Choroid plexus epithelial cell (primary cell): ENCODE data around the gene RYR2.

Experiments used
- DNase-seq: peaks from one replicate; pipeline ENCODE4 v3.0.0-alpha.2; 2010; ENCODE audit warnings: low read depth
- H3K4me3 ChIP-seq: 2 replicates; pipeline ENCODE4 v1.5.1; 2011; ENCODE audit warnings: low read depth, mild to moderate bottlenecking, control low read depth, low read length, moderate library complexity
- TF ChIP-seq, protein P1 (sequence below): conservative IDR thresholded peaks from 2 replicates; pipeline ENCODE4 v1.5.1; 2011; ENCODE audit warnings: low read depth, mild to moderate bottlenecking, control low read depth, inconsistent platforms, low read length, moderate library complexity

RYR2 gene

DNA sequence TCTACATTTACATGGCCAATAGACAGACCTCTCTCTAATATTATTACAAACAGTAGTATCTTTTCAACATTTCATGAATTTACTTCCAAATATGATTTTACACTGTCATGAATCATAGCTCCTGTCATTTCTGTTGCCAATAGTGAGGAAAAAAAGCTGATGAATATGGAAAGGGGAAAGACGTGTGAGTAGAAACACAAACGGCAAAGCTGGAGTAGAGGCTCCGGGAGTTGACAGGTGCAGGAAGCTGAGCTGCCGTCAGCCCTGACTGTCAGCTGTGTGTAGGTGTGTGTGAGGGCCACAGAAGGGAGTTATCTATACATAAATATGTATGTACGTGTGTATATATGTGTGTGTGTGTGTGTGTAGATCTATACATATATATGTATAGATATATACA is 431.9 kb downstream of the RYR2 start:
- no peak for DNase-seq
- no peak overlapping the region for H3K4me3 ChIP-seq
- TF ChIP-seq, protein P1, sequence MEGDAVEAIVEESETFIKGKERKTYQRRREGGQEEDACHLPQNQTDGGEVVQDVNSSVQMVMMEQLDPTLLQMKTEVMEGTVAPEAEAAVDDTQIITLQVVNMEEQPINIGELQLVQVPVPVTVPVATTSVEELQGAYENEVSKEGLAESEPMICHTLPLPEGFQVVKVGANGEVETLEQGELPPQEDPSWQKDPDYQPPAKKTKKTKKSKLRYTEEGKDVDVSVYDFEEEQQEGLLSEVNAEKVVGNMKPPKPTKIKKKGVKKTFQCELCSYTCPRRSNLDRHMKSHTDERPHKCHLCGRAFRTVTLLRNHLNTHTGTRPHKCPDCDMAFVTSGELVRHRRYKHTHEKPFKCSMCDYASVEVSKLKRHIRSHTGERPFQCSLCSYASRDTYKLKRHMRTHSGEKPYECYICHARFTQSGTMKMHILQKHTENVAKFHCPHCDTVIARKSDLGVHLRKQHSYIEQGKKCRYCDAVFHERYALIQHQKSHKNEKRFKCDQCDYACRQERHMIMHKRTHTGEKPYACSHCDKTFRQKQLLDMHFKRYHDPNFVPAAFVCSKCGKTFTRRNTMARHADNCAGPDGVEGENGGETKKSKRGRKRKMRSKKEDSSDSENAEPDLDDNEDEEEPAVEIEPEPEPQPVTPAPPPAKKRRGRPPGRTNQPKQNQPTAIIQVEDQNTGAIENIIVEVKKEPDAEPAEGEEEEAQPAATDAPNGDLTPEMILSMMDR = no peak

DNA sequence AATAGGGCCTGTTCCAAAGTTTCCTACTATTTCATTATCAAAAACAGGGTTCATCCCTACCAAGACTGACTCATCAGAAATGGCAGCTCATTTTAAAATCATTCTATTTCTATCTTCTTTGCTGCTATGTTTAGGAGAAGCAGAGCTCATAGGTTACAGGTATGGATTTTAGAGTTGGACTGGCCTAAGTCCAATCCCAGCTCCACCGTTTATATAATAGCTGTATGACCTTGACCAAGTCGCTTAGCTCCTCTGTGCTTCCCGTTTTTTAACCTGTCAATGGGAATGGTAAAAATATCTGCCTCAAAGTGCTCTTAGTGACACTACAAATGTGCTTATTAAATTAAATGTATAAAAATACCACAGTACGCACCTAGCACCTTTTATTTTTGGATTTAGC is 436.1 kb downstream of the RYR2 start:
- no peak for DNase-seq
- TF ChIP-seq, protein P1 = no peak
- no peak overlapping the region for H3K4me3 ChIP-seq

DNA sequence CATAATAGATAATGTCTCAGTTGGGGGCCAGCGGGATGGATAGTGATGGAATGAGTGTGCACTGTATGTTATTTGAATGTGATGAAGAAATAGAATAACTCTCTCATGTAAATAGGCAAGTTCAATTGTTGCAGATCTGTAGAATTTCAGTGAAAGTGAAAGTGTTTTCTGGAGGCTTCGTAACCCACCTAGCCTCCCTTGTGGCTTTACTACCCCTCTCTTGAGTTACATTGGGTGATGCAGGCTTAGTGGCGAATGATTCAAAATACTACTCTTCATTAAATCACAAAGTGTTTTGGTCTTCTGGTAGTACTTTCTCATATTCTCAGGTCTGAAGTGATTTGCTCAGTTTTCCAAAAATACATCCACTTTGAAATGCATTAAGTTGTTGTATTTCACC is 436.9 kb downstream of the RYR2 start:
- TF ChIP-seq, protein P1 = no peak
- DNase-seq = no peak

DNA sequence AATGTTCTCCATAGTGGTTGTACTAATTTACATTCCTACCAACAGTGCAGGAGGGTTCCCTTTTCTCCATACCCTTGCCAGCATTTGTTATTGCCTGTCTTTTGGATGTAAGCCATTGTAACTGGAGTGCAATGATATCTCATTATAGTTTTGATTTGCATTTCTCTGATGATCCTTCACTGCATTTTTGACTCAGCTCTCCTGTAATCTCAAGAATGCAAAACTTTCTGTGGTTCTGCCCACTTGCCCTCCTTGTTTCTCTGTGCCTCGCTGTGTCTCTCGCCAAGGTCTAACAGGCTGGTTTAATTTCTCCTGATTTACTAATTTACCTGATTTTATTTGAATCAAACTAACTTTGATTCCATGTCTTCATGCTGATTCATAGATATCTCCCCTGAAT is 440.8 kb downstream of the RYR2 start:
- DNase-seq = no peak
- TF ChIP-seq, protein P1 = no peak
- H3K4me3 ChIP-seq = no peak overlapping the region

More for the DNA sequence above, 436.9 kb downstream of the RYR2 start:
- H3K4me3 ChIP-seq = no peak overlapping the region

DNA sequence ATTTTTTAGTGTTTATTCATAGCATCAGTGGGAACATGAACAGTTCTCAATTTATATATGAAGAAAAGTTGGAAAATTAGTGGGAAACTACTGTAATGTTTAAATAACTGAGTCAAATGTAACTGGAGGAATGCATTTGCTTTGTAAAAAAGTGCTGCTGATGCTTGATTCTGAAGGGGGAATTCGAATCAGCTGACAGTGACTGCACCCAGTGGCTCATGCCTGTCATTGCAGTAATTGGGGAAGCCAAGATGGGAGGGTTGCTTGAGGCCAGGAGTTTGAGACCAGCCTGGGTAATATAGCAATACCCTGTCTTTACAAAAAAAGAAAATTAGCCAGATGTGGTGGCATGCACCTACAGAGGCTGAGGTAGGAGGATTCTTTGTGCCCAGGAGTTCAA is 450.4 kb downstream of the RYR2 start:
- H3K4me3 ChIP-seq = no peak overlapping the region
- no peak for DNase-seq
- TF ChIP-seq, protein P1 = no peak

DNA sequence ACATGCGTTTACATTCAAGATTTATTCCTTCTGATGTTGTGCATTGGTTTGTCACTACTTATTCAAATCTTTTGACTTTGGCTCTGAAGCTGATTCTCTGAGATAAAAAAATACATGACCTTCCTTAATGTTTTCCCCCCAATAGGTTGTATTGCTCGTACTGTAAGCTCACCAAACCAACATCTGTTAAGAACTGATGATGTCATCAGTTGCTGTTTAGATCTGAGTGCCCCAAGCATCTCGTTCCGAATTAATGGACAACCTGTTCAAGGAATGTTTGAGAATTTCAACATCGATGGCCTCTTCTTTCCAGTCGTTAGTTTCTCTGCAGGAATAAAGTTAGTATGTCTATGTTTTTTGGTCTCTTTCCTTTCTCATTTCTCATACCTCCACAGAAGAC is 458.6 kb downstream of the RYR2 start:
- no peak for DNase-seq
- TF ChIP-seq, protein P1 = no peak
- H3K4me3 ChIP-seq = no peak overlapping the region

DNA sequence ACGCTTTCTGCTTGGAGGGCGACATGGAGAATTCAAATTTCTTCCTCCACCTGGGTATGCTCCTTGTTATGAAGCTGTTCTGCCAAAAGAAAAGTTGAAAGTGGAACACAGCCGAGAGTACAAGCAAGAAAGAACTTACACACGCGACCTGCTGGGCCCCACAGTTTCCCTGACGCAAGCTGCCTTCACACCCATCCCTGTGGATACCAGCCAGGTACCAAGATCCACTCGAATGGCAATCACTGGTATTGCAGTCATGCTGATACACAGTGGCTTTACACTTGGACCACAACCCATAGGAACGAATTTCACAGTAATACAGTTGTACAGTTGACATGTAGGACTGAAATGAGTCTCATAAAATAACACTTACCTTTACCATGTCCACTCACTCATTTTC is 461.3 kb downstream of the RYR2 start:
- DNase-seq = no peak
- no peak overlapping the region for H3K4me3 ChIP-seq
- TF ChIP-seq, protein P1 = no peak
